ENCODE results near the gene NACC2.

The NACC2 gene

DNA sequence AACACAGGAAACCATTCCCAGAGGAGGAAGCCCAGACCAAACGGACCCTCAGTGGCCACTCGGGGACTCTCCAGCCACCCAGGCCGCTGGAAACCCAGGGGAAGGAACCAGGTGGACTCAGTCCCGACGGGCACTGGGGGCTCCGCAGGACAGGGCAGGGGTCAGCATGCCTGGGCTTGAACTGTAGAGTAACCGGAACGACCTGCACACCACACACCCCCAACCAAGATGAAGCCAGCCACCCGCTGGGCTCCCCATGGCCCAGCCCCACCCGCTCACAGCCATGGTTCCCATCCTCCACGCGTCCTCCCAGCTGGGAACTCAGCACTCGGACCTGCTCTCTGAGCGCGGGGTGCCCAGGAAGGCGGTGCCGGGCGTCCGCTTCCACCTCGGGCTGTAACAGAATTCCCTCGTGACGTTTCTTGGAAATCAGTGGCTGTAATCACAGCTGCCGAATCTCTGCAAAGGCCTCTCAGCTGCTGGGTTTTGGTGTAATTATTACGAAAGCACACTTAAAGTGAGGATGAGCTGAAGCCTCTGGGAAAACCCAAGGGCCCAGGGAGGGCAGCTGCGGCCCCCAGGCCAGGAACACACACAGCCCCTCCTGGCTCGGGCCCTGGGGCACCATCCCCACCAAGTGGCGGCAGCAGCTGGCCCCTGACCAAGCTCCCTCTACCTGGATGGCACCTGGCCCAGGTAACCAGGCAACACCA, 13.8 kb downstream of the NACC2 start:
- no peaks in the 10 kb centered on the region for H3K27me3 ChIP-seq (ENCODE audit: insufficient read depth, low read length)
- H3K4me1 ChIP-seq (ENCODE audit: control insufficient read depth in 1 of 2, insufficient read depth in 2 of 2, low read length in 2 of 2): no peaks in the 10 kb centered on the region
- H2AFZ ChIP-seq (ENCODE audit: insufficient read depth, low read length, poor library complexity): no peak overlapping the region
- H3K36me3 ChIP-seq (ENCODE audit: control insufficient read depth in 1 of 2, insufficient read depth in 2 of 2, low read length in 2 of 2): peaks cover 0 to 7% of the 10 kb centered on the region in 2 experiments
- no peak overlapping the region for H3K9ac ChIP-seq (ENCODE audit: low read length)
- no peak overlapping the region for H3K27ac ChIP-seq (ENCODE audit: low read depth, low read length)
- H4K8ac ChIP-seq (ENCODE audit: low read depth, low read length): no peak overlapping the region
- H2BK12ac ChIP-seq (ENCODE audit: low read length): no peak overlapping the region
- no peak overlapping the region for H4K12ac ChIP-seq (ENCODE audit: low read depth, low read length)
- H3K14ac ChIP-seq (ENCODE audit: low read length): no peak overlapping the region
- H3K4me3 ChIP-seq (ENCODE audit: low read depth, low read length): no peak overlapping the region
- no peaks in the 10 kb centered on the region for H3K79me1 ChIP-seq (ENCODE audit: low read length)
- H2BK5ac ChIP-seq (ENCODE audit: low read depth, low read length, poor library complexity): no peak overlapping the region
- H2BK120ac ChIP-seq (ENCODE audit: insufficient read depth, low read length, poor library complexity): no peak overlapping the region
- H3K18ac ChIP-seq (ENCODE audit: low read length): no peak overlapping the region
- no peak overlapping the region for H3K4me2 ChIP-seq (ENCODE audit: low read length)
- DNase-seq: no peak
- H3K4ac ChIP-seq (ENCODE audit: low read depth, low read length): no peak overlapping the region
- H3K9me3 ChIP-seq (ENCODE audit: insufficient read depth, low read depth, low read length): peaks cover 2% of the 10 kb centered on the region
- H3K23ac ChIP-seq (ENCODE audit: low read length): no peak overlapping the region
- WGBS (ENCODE audit: extremely low coverage, insufficient coverage, insufficient read length): no CpG with 5 or more reads among the region's 27 CpGs
- no peak overlapping the region for H2AK5ac ChIP-seq (ENCODE audit: low read length)
- no peaks in the 10 kb centered on the region for H3K79me2 ChIP-seq (ENCODE audit: control insufficient read depth, insufficient read depth, low read length, poor library complexity)
- no peak overlapping the region for H4K91ac ChIP-seq (ENCODE audit: low read depth, low read length)

DNA sequence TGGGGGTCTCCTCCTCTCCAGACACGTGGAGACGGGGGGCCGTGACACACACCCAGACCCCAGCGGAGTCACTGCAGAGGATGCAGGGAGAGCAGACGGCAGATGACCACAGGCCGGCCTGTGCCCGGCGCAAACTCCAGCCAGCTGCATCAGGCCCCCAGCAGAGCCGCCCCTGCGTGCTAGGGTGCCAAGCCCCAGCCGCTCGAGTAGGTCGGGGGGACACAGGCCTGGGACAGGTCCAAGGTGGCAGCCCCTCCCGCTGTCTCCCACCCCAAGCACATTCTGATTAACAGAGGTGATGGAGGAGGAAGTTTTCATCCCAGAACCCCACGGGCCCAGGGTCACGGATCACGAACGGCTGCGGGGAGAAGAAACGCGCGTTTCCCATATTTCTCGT, 14.4 kb downstream of the NACC2 start:
- Histone ChIP-seq H3K4me3 (ENCODE audit: low read depth, low read length) (no peak overlapping the region), H3K9ac (ENCODE audit: low read length) (no peak overlapping the region), H3K79me2 (ENCODE audit: control insufficient read depth, insufficient read depth, low read length, poor library complexity) (no peaks in the 10 kb centered on the region), H2AK5ac (ENCODE audit: low read length) (no peak overlapping the region), H3K36me3 (ENCODE audit: control insufficient read depth in 1 of 2, insufficient read depth in 2 of 2, low read length in 2 of 2) (peaks cover 0 to 7% of the 10 kb centered on the region in 2 experiments), H3K4me1 (ENCODE audit: control insufficient read depth in 1 of 2, insufficient read depth in 2 of 2, low read length in 2 of 2) (no peaks in the 10 kb centered on the region), H3K14ac (ENCODE audit: low read length) (no peak overlapping the region), H2BK5ac (ENCODE audit: low read depth, low read length, poor library complexity) (no peak overlapping the region), H2BK120ac (ENCODE audit: insufficient read depth, low read length, poor library complexity) (no peak overlapping the region), H3K27ac (ENCODE audit: low read depth, low read length) (no peak overlapping the region), H2AFZ (ENCODE audit: insufficient read depth, low read length, poor library complexity) (no peak overlapping the region), H3K4ac (ENCODE audit: low read depth, low read length) (no peak overlapping the region), H3K4me2 (ENCODE audit: low read length) (no peak overlapping the region), H2BK12ac (ENCODE audit: low read length) (no peak overlapping the region), H3K18ac (ENCODE audit: low read length) (no peak overlapping the region), H3K27me3 (ENCODE audit: insufficient read depth, low read length) (no peaks in the 10 kb centered on the region), H4K8ac (ENCODE audit: low read depth, low read length) (no peak overlapping the region), H4K91ac (ENCODE audit: low read depth, low read length) (no peak overlapping the region), H3K23ac (ENCODE audit: low read length) (no peak overlapping the region), H3K9me3 (ENCODE audit: insufficient read depth, low read depth, low read length) (peaks cover 2% of the 10 kb centered on the region), H4K12ac (ENCODE audit: low read depth, low read length) (no peak overlapping the region), H3K79me1 (ENCODE audit: low read length) (no peaks in the 10 kb centered on the region)
- WGBS (ENCODE audit: extremely low coverage, insufficient coverage, insufficient read length): no CpG with 5 or more reads among the region's 23 CpGs
- no peak for DNase-seq

DNA sequence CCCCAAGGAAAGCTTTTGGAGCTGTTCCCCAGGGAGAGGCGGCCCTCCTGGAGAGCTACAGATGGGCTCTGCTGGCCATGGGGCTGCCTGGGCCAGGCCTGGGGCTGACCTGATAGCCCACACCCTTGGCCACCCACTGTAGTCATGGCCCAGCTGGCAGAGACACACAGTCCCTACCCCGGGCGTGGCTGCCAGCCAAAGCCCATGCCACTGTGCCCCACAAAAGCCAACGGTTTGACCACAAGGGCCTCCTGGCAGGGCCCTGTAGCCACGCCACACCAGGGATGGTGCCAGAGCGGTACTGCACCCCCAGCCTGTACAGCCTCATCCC, 15.2 kb downstream of the NACC2 start:
- no peak for DNase-seq
- H3K23ac ChIP-seq (ENCODE audit: low read length): no peak overlapping the region
- H3K4me2 ChIP-seq (ENCODE audit: low read length): no peak overlapping the region
- H3K14ac ChIP-seq (ENCODE audit: low read length): no peak overlapping the region
- no peaks in the 10 kb centered on the region for H3K79me1 ChIP-seq (ENCODE audit: low read length)
- peaks cover 2 to 9% of the 10 kb centered on the region in 2 experiments for H3K36me3 ChIP-seq (ENCODE audit: control insufficient read depth in 1 of 2, insufficient read depth in 2 of 2, low read length in 2 of 2)
- H2BK12ac ChIP-seq (ENCODE audit: low read length): no peak overlapping the region
- no peak overlapping the region for H4K8ac ChIP-seq (ENCODE audit: low read depth, low read length)
- H4K12ac ChIP-seq (ENCODE audit: low read depth, low read length): no peak overlapping the region
- WGBS (ENCODE audit: extremely low coverage, insufficient coverage, insufficient read length): no CpG with 5 or more reads among the region's 6 CpGs
- H3K4me1 ChIP-seq (ENCODE audit: control insufficient read depth in 1 of 2, insufficient read depth in 2 of 2, low read length in 2 of 2): no peaks in the 10 kb centered on the region
- H2AK5ac ChIP-seq (ENCODE audit: low read length): no peak overlapping the region
- no peak overlapping the region for H2BK120ac ChIP-seq (ENCODE audit: insufficient read depth, low read length, poor library complexity)
- peaks cover 2% of the 10 kb centered on the region for H3K9me3 ChIP-seq (ENCODE audit: insufficient read depth, low read depth, low read length)
- no peak overlapping the region for H4K91ac ChIP-seq (ENCODE audit: low read depth, low read length)
- no peak overlapping the region for H3K4ac ChIP-seq (ENCODE audit: low read depth, low read length)
- no peak overlapping the region for H2BK5ac ChIP-seq (ENCODE audit: low read depth, low read length, poor library complexity)
- no peaks in the 10 kb centered on the region for H3K79me2 ChIP-seq (ENCODE audit: control insufficient read depth, insufficient read depth, low read length, poor library complexity)
- no peak overlapping the region for H3K4me3 ChIP-seq (ENCODE audit: low read depth, low read length)
- H3K27ac ChIP-seq (ENCODE audit: low read depth, low read length): no peak overlapping the region
- no peak overlapping the region for H3K18ac ChIP-seq (ENCODE audit: low read length)
- H3K27me3 ChIP-seq (ENCODE audit: insufficient read depth, low read length): no peaks in the 10 kb centered on the region
- no peak overlapping the region for H2AFZ ChIP-seq (ENCODE audit: insufficient read depth, low read length, poor library complexity)
- no peak overlapping the region for H3K9ac ChIP-seq (ENCODE audit: low read length)

DNA sequence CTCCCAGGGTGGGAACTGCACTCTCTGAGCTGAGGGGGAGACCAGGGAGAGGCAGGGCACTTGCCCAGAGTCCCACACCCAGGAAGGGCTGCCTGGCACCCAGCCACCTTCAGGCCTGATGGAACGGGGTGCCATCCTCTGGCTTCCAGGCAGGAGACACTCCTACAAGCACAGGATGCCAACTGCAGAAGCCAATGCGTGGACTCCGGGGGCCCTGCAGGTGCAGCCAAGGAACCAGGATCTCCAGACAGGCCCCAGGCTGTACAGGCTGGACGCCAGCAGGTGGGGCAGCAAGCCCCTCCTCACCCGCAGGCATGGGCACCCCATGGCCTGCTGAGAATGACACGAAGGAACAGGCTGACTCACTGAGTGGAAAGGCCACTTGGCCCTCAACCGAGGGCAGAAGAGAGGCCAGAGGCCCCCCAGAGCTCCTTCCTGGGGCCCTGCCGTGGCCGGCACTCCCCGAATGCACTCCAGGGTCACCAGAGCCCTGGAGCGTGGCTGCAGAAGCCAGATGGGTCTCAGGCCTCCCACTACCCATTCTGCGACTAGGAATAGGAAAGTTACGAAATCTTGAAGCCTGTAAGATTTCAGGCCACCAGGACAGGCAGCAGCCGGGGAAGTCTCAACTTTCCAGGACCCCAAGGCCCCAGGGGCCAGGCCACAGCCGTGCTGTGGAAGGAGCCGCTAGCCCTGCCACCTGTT, 15.7 kb downstream of the NACC2 start:
- Histone ChIP-seq H2BK5ac (ENCODE audit: low read depth, low read length, poor library complexity) (no peak overlapping the region), H3K23ac (ENCODE audit: low read length) (no peak overlapping the region), H4K12ac (ENCODE audit: low read depth, low read length) (no peak overlapping the region), H3K14ac (ENCODE audit: low read length) (no peak overlapping the region), H3K18ac (ENCODE audit: low read length) (no peak overlapping the region), H3K9ac (ENCODE audit: low read length) (no peak overlapping the region), H2BK12ac (ENCODE audit: low read length) (no peak overlapping the region), H2BK120ac (ENCODE audit: insufficient read depth, low read length, poor library complexity) (no peak overlapping the region), H3K27me3 (ENCODE audit: insufficient read depth, low read length) (no peaks in the 10 kb centered on the region), H4K8ac (ENCODE audit: low read depth, low read length) (no peak overlapping the region), H3K4me3 (ENCODE audit: low read depth, low read length) (no peak overlapping the region), H3K79me1 (ENCODE audit: low read length) (no peaks in the 10 kb centered on the region), H2AK5ac (ENCODE audit: low read length) (no peak overlapping the region), H3K27ac (ENCODE audit: low read depth, low read length) (no peak overlapping the region), H3K79me2 (ENCODE audit: control insufficient read depth, insufficient read depth, low read length, poor library complexity) (no peaks in the 10 kb centered on the region), H2AFZ (ENCODE audit: insufficient read depth, low read length, poor library complexity) (no peak overlapping the region), H3K4me2 (ENCODE audit: low read length) (no peak overlapping the region), H3K9me3 (ENCODE audit: insufficient read depth, low read depth, low read length) (peaks cover 2% of the 10 kb centered on the region), H3K36me3 (ENCODE audit: control insufficient read depth in 1 of 2, insufficient read depth in 2 of 2, low read length in 2 of 2) (peaks cover 5 to 10% of the 10 kb centered on the region in 2 experiments), H3K4me1 (ENCODE audit: control insufficient read depth in 1 of 2, insufficient read depth in 2 of 2, low read length in 2 of 2) (no peaks in the 10 kb centered on the region), H3K4ac (ENCODE audit: low read depth, low read length) (peak overlapping the region; percentile 17), H4K91ac (ENCODE audit: low read depth, low read length) (no peak overlapping the region)
- WGBS (ENCODE audit: extremely low coverage, insufficient coverage, insufficient read length): no CpG with 5 or more reads among the region's 16 CpGs
- no peak for DNase-seq

Measured in trophoblast cell (in vitro differentiated cells and primary cell).